ENCODE results near the gene SMG6. TPM values are rescaled to one million over a fixed set of nuclear protein-coding genes. Genes with fewer than 3 reads are reported as not detected.

Gene SMG6
- total and polyA plus RNA-seq, 2 donors (not counting 1 experiment from before 2014, with no cell fraction given) = 10.6 to 35.5 TPM

GRCh38 chr17:2054262-2054511 lies 249.4 kb downstream of the SMG6 start:
- Mint-ChIP-seq H3K27me3 (peaks cover 7% of the 10 kb centered on the region), H3K9me3 (ENCODE audit: insufficient read depth) (no peaks in the 10 kb centered on the region), H3K4me3 (peak overlapping the region; percentile 80), H3K4me1 (peaks cover 34% of the 10 kb centered on the region), H3K27ac (no peak overlapping the region)
- Histone ChIP-seq H3K79me2 (ENCODE audit: control insufficient read depth, insufficient read depth, low read length) (no peaks in the 10 kb centered on the region), H3K9me3 (ENCODE audit: control extremely low read depth in 1 of 3, control insufficient read depth in 2 of 3, insufficient read depth in 1 of 3, low read length in 2 of 3) (peaks cover 0 to 19% (median 0%) of the 10 kb centered on the region in 3 donors), H3K27ac (ENCODE audit: low read length in 2 of 2) (no peak overlapping the region), H4K20me1 (ENCODE audit: control insufficient read depth, insufficient read depth, low read length, poor library complexity, severe bottlenecking) (peaks cover 43% of the 10 kb centered on the region), H2AFZ (ENCODE audit: insufficient read depth, low read depth, low read length, poor library complexity, severe bottlenecking) (no peak overlapping the region), H3K9ac (ENCODE audit: low read length) (peak overlapping the region; percentile 59), H3K36me3 (replicated peaks in 1 of 2; ENCODE audit: control extremely low read depth in 1 of 2, control insufficient read depth in 1 of 2, extremely low read depth in 1 of 2, insufficient read depth in 2 of 2, low read length in 1 of 2) (no peaks in the 10 kb centered on the region), H3K4me3 (ENCODE audit: control extremely low read depth in 1 of 5, extremely low read depth in 1 of 5, insufficient read depth in 1 of 5, low read depth in 2 of 5, low read length in 4 of 5) (peak overlapping the region in 3 of 5 experiments; percentile 43 to 50 (median 44)), H3K4me2 (replicated peaks; ENCODE audit: low read depth, low read length, poor library complexity, severe bottlenecking) (peak overlapping the region; percentile 95), H3K27me3 (replicated peaks in 1 of 4; ENCODE audit: control extremely low read depth in 1 of 4, control insufficient read depth in 3 of 4, insufficient read depth in 4 of 4, low read length in 3 of 4) (peaks cover 0 to 63% (median 15%) of the 10 kb centered on the region in 4 experiments), H3K4me1 (ENCODE audit: control insufficient read depth in 2 of 2, insufficient read depth in 2 of 2, low read length in 2 of 2) (peaks cover 54 to 74% of the 10 kb centered on the region in 2 donors)
- CTCF ChIA-PET = interaction anchor here (0.5 to 8.1 kb wide), 38 partner anchors 10 to 558 kb away, joined by 3 to 330 read pairs (median 4); partner anchors contain the start of gene RTN4RL1
- 9% methylated on average over 16 of the region's 16 CpGs for WGBS (ENCODE audit: insufficient coverage)
- TF ChIP-seq CTCF (IDR thresholded peaks at IDR 0.05) = no peak
- no peak for TF ChIP-seq EZH2 (IDR thresholded peaks at IDR 0.05; ENCODE audit: borderline replicate concordance, insufficient read depth, low read depth, low read length, poor library complexity, severe bottlenecking)
- intact Hi-C loops (cut with micrococcal nuclease) = loop anchor here (1.0 to 10.0 kb wide), 6 partner anchors 116 to 299 kb away; partner anchors contain the start of genes SGSM2 and TSR1
- no peak for DNase-seq
- POLR2A ChIA-PET = interaction anchor here (0.6 kb wide), 1 partner anchor 622 kb away, joined by 11 read pairs; no protein-coding TSS in a partner anchor
- ATAC-seq (ENCODE audit: low read depth) = no peak

All from B cell (primary cell).